ENCODE measurements around the gene AGMO. TPM values are rescaled to one million over a fixed set of nuclear protein-coding genes. Genes with fewer than 3 reads are reported as not detected.
A peak's percentile ranks its signal among the peaks of the same experiment; 100 is the strongest.

Gene AGMO
- 1 to 10 TPM; 1.4 to 4.3 (median 1.6) TPM for total RNA-seq

DNA sequence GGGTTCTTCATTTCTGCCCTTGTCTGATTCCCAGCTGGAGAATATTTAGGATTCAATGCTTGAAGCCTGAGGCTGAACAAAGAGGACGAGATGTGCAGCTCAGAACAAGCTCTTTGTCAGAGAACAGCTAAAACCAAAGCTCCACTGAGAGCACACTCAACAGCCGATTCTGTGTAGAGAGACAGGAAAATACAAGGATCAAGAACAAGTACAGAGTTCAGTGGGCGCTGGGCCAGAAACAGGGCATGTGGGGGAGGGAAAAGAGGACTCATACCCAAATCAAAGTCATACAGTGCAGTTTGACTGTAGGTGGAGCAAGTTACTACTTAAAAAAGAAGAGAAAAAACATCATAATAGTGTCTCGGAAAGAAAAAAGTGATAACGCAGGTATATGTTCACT lies at the start of gene AGMO:
Gene AGMO (minus strand): TSS at position 181 of the 400 bp plus-strand sequence.
- Histone ChIP-seq H3K9me3 (no peaks in the 10 kb centered on the region), H3K27ac (peak within 1 kb of the TSS; percentile 22 to 39), H3K27me3 (no peaks in the 10 kb centered on the region), H3K4me1 (no peaks in the 10 kb centered on the region), H3K4me3 (peak within 1 kb of the TSS; percentile 14 to 23 (median 17)), H3K36me3 (no peaks in the 10 kb centered on the region)
- DNase-seq (ENCODE audit: low spot score in 2 of 2), result peak in 1 of 2 donors; percentile 51
- TF ChIP-seq, protein P1, sequence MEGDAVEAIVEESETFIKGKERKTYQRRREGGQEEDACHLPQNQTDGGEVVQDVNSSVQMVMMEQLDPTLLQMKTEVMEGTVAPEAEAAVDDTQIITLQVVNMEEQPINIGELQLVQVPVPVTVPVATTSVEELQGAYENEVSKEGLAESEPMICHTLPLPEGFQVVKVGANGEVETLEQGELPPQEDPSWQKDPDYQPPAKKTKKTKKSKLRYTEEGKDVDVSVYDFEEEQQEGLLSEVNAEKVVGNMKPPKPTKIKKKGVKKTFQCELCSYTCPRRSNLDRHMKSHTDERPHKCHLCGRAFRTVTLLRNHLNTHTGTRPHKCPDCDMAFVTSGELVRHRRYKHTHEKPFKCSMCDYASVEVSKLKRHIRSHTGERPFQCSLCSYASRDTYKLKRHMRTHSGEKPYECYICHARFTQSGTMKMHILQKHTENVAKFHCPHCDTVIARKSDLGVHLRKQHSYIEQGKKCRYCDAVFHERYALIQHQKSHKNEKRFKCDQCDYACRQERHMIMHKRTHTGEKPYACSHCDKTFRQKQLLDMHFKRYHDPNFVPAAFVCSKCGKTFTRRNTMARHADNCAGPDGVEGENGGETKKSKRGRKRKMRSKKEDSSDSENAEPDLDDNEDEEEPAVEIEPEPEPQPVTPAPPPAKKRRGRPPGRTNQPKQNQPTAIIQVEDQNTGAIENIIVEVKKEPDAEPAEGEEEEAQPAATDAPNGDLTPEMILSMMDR (IDR thresholded peaks at IDR 0.05), result no peak
- TF ChIP-seq POLR2A (IDR thresholded peaks at IDR 0.05) (no peak), POLR2AphosphoS5 (IDR thresholded peaks at IDR 0.05) (no peak)
- intact Hi-C loops (cut with DNase I; ENCODE audit: low total_unique reads), result no loop called here

GRCh38 chr7:15610503-15610902 lies 48.7 kb upstream of the AGMO start:
- Histone ChIP-seq H3K4me3 (no peak overlapping the region), H3K9me3 (no peaks in the 10 kb centered on the region), H3K36me3 (no peaks in the 10 kb centered on the region), H3K4me1 (no peaks in the 10 kb centered on the region), H3K27ac (no peak overlapping the region), H3K27me3 (no peaks in the 10 kb centered on the region)
- DNase-seq (ENCODE audit: low spot score in 2 of 2), result no peak
- intact Hi-C loops (cut with DNase I; ENCODE audit: low total_unique reads), result no loop called here
- TF ChIP-seq POLR2AphosphoS5 (IDR thresholded peaks at IDR 0.05) (no peak), POLR2A (IDR thresholded peaks at IDR 0.05) (no peak)
- TF ChIP-seq, protein P1 (IDR thresholded peaks at IDR 0.05), result no peak

GRCh38 chr7:15609287-15609686 lies 47.5 kb upstream of the AGMO start:
- no peaks in the 10 kb centered on the region for H3K36me3 ChIP-seq
- H3K27me3 ChIP-seq, result no peaks in the 10 kb centered on the region
- no peaks in the 10 kb centered on the region for H3K4me1 ChIP-seq
- H3K9me3 ChIP-seq, result no peaks in the 10 kb centered on the region
- no peak for DNase-seq (ENCODE audit: low spot score in 2 of 2)
- H3K27ac ChIP-seq, result no peak overlapping the region
- intact Hi-C loops (cut with DNase I; ENCODE audit: low total_unique reads), result no loop called here
- no peak overlapping the region for H3K4me3 ChIP-seq
- TF ChIP-seq POLR2AphosphoS5 (IDR thresholded peaks at IDR 0.05), result no peak
- TF ChIP-seq, protein P1 (IDR thresholded peaks at IDR 0.05), result no peak
- no peak for TF ChIP-seq POLR2A (IDR thresholded peaks at IDR 0.05)

DNA sequence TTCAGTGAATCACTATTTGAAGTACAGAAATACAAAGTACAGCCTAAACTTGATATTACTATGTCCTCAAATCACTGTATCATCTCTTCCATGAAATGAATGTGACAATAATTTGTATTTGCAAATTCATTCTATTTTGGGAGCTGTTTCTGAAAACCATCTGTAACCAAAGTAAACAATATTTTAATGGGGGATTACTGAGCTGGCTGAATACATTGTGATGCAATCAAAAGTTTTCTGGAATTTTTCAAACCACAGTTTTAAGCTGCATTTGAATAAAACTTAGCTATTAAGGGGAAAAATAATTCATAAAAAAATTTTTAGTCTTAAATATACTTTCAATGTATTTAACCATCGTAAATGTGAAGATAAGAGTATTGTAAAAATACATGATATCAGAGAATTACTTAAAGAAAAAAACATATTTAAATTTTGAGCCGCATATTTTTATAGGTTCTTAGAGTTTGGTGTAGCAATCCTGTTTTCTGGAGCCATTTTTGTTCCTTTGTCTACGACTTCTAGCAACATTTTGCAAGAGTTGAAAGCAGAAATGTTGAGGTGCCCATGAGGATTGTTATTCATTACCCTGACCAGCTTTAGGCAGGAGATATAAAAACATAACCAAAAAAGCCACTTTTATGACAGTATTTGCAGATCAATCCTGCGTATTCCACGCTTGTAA lies 45.9 kb upstream of the AGMO start:
- Histone ChIP-seq H3K9me3 (no peaks in the 10 kb centered on the region), H3K4me3 (no peak overlapping the region), H3K4me1 (no peaks in the 10 kb centered on the region), H3K27me3 (no peaks in the 10 kb centered on the region), H3K36me3 (no peaks in the 10 kb centered on the region), H3K27ac (no peak overlapping the region)
- intact Hi-C loops (cut with DNase I; ENCODE audit: low total_unique reads), result no loop called here
- TF ChIP-seq, protein P1 (IDR thresholded peaks at IDR 0.05), result no peak
- TF ChIP-seq POLR2AphosphoS5 (IDR thresholded peaks at IDR 0.05) (no peak), POLR2A (IDR thresholded peaks at IDR 0.05) (no peak)
- no peak for DNase-seq (ENCODE audit: low spot score in 2 of 2)

GRCh38 chr7:15606561-15606960 lies 44.7 kb upstream of the AGMO start:
- no peak for TF ChIP-seq POLR2AphosphoS5 (IDR thresholded peaks at IDR 0.05)
- TF ChIP-seq POLR2A (IDR thresholded peaks at IDR 0.05), result no peak
- TF ChIP-seq, protein P1 (IDR thresholded peaks at IDR 0.05), result no peak
- no peak overlapping the region for H3K27ac ChIP-seq
- H3K4me3 ChIP-seq, result no peak overlapping the region
- H3K9me3 ChIP-seq, result no peaks in the 10 kb centered on the region
- intact Hi-C loops (cut with DNase I; ENCODE audit: low total_unique reads), result no loop called here
- DNase-seq (ENCODE audit: low spot score in 2 of 2), result no peak
- no peaks in the 10 kb centered on the region for H3K36me3 ChIP-seq
- no peaks in the 10 kb centered on the region for H3K27me3 ChIP-seq
- H3K4me1 ChIP-seq, result no peaks in the 10 kb centered on the region

All from breast epithelium (tissue), 4 donors.